HepG2 (cell line): ENCODE results near the gene GCH1. TPM values are rescaled to one million over a fixed set of nuclear protein-coding genes. Genes with fewer than 3 reads are reported as not detected.

Source experiments
- ATAC-seq: fragments of 200-7000 bp; cut with Tn5 transposase; 3 replicates; pipeline ENCODE4 v1.9.1; 2020; ENCODE audit warnings: mild to moderate bottlenecking, moderate library complexity
- BruUV-seq: library from RNA; stranded (reverse); fragments of 400-500 nt; replicated peaks from 2 replicates; lab custom pipeline; 2021; lab: Mats Ljungman, UMichigan
- CTCF ChIA-PET: fragments of 300-600 bp; formaldehyde crosslinking; extraction: SDS; loops from one replicate; lab custom pipeline; 2021; ENCODE audit warnings: low total read pairs, inconsistent platforms, low intra/inter-chr PET ratio; lab: Yijun Ruan, JAX
- POLR2A ChIA-PET: fragments of 350-600 bp; sonication (Branson Sonifier 250); formaldehyde crosslinking; loops from one replicate; lab custom pipeline; 2020; ENCODE audit warnings: antibody characterized with exemption, inconsistent platforms; lab: Yijun Ruan, JAX
- DNase-seq: peaks from one replicate; pipeline ENCODE4 v3.0.0-alpha.2; 2015; ENCODE audit warnings: low spot score
- FAIRE-seq: peaks from 3 replicates; lab custom pipeline; 2011; peaks lifted over from hg19 to GRCh38; lab: Jason Lieb, UNC
- H2AFZ ChIP-seq: one replicate; pipeline ENCODE4 v1.6.1; 2011; ENCODE audit warnings: low read length, inconsistent platforms
- H3K27ac ChIP-seq: fragments of 300-600 bp; 3 replicates; pipeline ENCODE4 v1.8.0; 2011; ENCODE audit warnings: mixed run types, mild to moderate bottlenecking, mixed read lengths, low read length, inconsistent platforms; ENCODE audit not compliant: insufficient read depth; ENCODE audit errors: extremely low read length
- H3K27me3 ChIP-seq, 2 experiments: fragments of 200-600 bp in 1 of 2; 2 replicates in 1 of 2; 3 replicates in 1 of 2; pipeline versions ENCODE4 v1.6.0 to v1.8.0; 2011; ENCODE audit warnings: low read length in 2 of 2, mild to moderate bottlenecking in 2 of 2, moderate library complexity in 2 of 2, inconsistent platforms in 1 of 2; ENCODE audit not compliant: insufficient read depth in 2 of 2, control insufficient read depth in 1 of 2
- H3K36me3 ChIP-seq, 2 experiments: fragments of 200-600 bp in 1 of 2; replicated peaks in 1 of 2; 2 replicates in 1 of 2; 3 replicates in 1 of 2; pipeline versions ENCODE4 v1.5.1 to v1.8.0; 2011; ENCODE audit warnings: low read length in 2 of 2, inconsistent platforms in 1 of 2; ENCODE audit not compliant: insufficient read depth in 2 of 2, control insufficient read depth in 1 of 2
- H3K4me1 ChIP-seq: 2 replicates; pipeline ENCODE4 v1.5.1; 2012; ENCODE audit warnings: low read length, inconsistent platforms; ENCODE audit not compliant: insufficient read depth
- H3K4me2 ChIP-seq: 2 replicates; pipeline ENCODE4 v1.6.0; 2011; ENCODE audit warnings: low read depth, low read length, inconsistent platforms
- H3K4me3 ChIP-seq, 3 experiments: fragments of 200-600 bp in 1 of 3; sonication (generic), shearing (Covaris generic) in 1 of 3; replicated peaks in 1 of 3; 2 replicates each; pipeline ENCODE4 v1.5.1; 2011 to 2016; ENCODE audit warnings: low read length in 3 of 3, inconsistent platforms in 2 of 3, low read depth in 2 of 3, mild to moderate bottlenecking in 2 of 3, control low read depth in 1 of 3, mixed read lengths in 1 of 3; ENCODE audit not compliant: insufficient read depth in 1 of 3
- H3K79me2 ChIP-seq: one replicate; pipeline ENCODE4 v1.6.1; 2011; ENCODE audit warnings: low read length, inconsistent platforms; ENCODE audit not compliant: insufficient read depth
- H3K9ac ChIP-seq: 2 replicates; pipeline ENCODE4 v1.6.0; 2011; ENCODE audit warnings: mild to moderate bottlenecking, low read depth, low read length, inconsistent platforms; ENCODE audit not compliant: insufficient read depth
- H3K9me3 ChIP-seq: 2 replicates; pipeline ENCODE4 v1.5.1; 2012; ENCODE audit warnings: mild to moderate bottlenecking, low read length
- H4K20me1 ChIP-seq: 2 replicates; pipeline ENCODE4 v1.6.0; 2011; ENCODE audit warnings: inconsistent platforms, mild to moderate bottlenecking, low read length, moderate library complexity; ENCODE audit not compliant: insufficient read depth
- BHLHE40 ChIP-seq: IDR thresholded peaks from 2 replicates; pipeline ENCODE4 v1.6.1; 2011; ENCODE audit warnings: low read length, improper control_type of control experiment
- GZF1 ChIP-seq: sonication (generic); formaldehyde crosslinking; IDR thresholded peaks from 2 replicates; pipeline ENCODE4 v1.5.1; 2020; ENCODE audit warnings: mild to moderate bottlenecking, missing genetic modification reagents
- KMT2A ChIP-seq: sonication (generic); formaldehyde crosslinking; IDR thresholded peaks from 2 replicates; pipeline ENCODE4 v1.4.0; 2020; ENCODE audit warnings: missing genetic modification reagents
- MLXIP ChIP-seq: sonication (generic); formaldehyde crosslinking; IDR thresholded peaks from 2 replicates; pipeline ENCODE4 v1.9.0; 2021; ENCODE audit warnings: missing genetic modification reagents, borderline replicate concordance
- TSC22D2 ChIP-seq: sonication (generic); formaldehyde crosslinking; IDR thresholded peaks from 2 replicates; pipeline ENCODE4 v1.5.1; 2020; ENCODE audit warnings: missing genetic modification reagents, mild to moderate bottlenecking, borderline replicate concordance
- ZBTB42 ChIP-seq: sonication (generic); formaldehyde crosslinking; IDR thresholded peaks from 2 replicates; pipeline ENCODE4 v1.5.0; 2020; ENCODE audit warnings: mild to moderate bottlenecking, missing genetic modification reagents
- ZNF143 ChIP-seq: sonication (generic); formaldehyde crosslinking; IDR thresholded peaks from 2 replicates; pipeline ENCODE4 v1.4.0; 2020; ENCODE audit warnings: missing genetic modification reagents
- WGBS: methylation state at CpG from one replicate; pipeline ENCODE4 v1.1.6; 2017; ENCODE audit warnings: low lambda C conversion rate; 5-methylcytosine and 5-hydroxymethylcytosine counted together
- in situ Hi-C: cut with HindIII; loops from 2 replicates; pipeline ENCODE4 v1.10.0; 2017; ENCODE audit warnings: low pct_unique_long_range_greater_than_20kb; ENCODE audit not compliant: extremely low pct_ligation_motif_present
- intact Hi-C: fragments of 100-400 bp; cut with micrococcal nuclease; formaldehyde crosslinking; loops from one replicate; pipeline ENCODE4 v1.10.0; 2022; ENCODE audit not compliant: unreplicated experiment
- polyA plus RNA-seq, 8 experiments: library from polyadenylated mRNA; depleted of rRNA in 3 of 8; stranded (reverse) in 7 of 8; unstranded in 1 of 8; fragments of >200 nt; fragmentation: Illumina TruSeq in 4 of 8; extraction: Trizol in 4 of 8; gene quantifications; 2 replicates each; pipeline versions ENCODE4 v1.2.1 to v1.2.3, GENCODE V29; 2011 to 2016; ENCODE audit warnings: low read depth in 4 of 8, missing spikeins in 1 of 8, mixed read lengths in 1 of 8; ENCODE audit not compliant: insufficient read depth in 1 of 8
- total RNA-seq, 5 experiments: library from RNA; depleted of rRNA; stranded (reverse); fragments of >200 nt; fragmentation: Illumina TruSeq; extraction: Trizol; gene quantifications; 2 replicates each; pipeline ENCODE4 v1.2.3, GENCODE V29; 2016; ENCODE audit warnings: low read depth in 1 of 5
- TF ChIP-seq, protein P1 (sequence below): sonication (generic); formaldehyde crosslinking; IDR thresholded peaks from 2 replicates; pipeline ENCODE4 v1.8.0; 2022; ENCODE audit warnings: mild to moderate bottlenecking, missing genetic modification reagents, borderline replicate concordance

The GCH1 gene
- total and polyA plus RNA-seq, 2 of the 13 experiments (the other 11 are each of a cell fraction or from before 2014, with no cell fraction given) = 15.0 to 25.2 TPM

- WGBS = 95% methylated on average over 1 of the region's 1 CpG
- intact Hi-C loops = no loop called here
- ChIA-PET CTCF (no interaction called here), POLR2A (no interaction called here)
- no peaks in the 10 kb centered on the region for H3K9me3 ChIP-seq
- no peak overlapping the region for H3K9ac ChIP-seq
- DNase-seq (no peak), FAIRE-seq (no peak), ATAC-seq (no peak)
- H3K27me3 ChIP-seq = no peaks in the 10 kb centered on the region
- peak overlapping the region; percentile 75 for H3K27ac ChIP-seq
- no peaks in the 10 kb centered on the region for H3K79me2 ChIP-seq
- TF ChIP-seq ZNF143 (CRISPR knock-in tag) (no peak), BHLHE40 (no peak), ZBTB42 (CRISPR knock-in tag) (no peak), GZF1 (no peak), TSC22D2 (no peak), KMT2A (CRISPR knock-in tag) (no peak), MLXIP (no peak)
- TF ChIP-seq, protein P1, sequence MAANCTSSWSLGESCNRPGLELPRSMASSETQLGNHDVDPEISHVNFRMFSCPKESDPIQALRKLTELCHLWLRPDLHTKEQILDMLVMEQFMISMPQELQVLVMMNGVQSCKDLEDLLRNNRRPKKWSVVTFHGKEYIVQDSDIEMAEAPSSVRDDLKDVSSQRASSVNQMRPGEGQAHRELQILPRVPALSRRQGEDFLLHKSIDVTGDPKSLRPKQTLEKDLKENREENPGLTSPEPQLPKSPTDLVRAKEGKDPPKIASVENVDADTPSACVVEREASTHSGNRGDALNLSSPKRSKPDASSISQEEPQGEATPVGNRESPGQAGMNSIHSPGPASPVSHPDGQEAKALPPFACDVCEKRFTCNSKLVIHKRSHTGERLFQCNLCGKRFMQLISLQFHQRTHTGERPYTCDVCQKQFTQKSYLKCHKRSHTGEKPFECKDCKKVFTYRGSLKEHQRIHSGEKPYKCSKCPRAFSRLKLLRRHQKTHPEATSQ (CRISPR knock-in tag) = no peak
- in situ Hi-C loops = no loop called here
- no peak overlapping the region for H2AFZ ChIP-seq
- H3K4me1 ChIP-seq = peaks cover 71% of the 10 kb centered on the region
- peaks cover 0 to 4% of the 10 kb centered on the region in 2 experiments; a peak in 2 of 5 replicates for H3K36me3 ChIP-seq
- H3K4me2 ChIP-seq = no peak overlapping the region
- H4K20me1 ChIP-seq = no peaks in the 10 kb centered on the region
- no TSS peak for BruUV-seq
- H3K4me3 ChIP-seq = no peak overlapping the region; a peak in 1 of 6 replicates
These were observed 61.8 kb downstream of the GCH1 start for GRCh38 chr14:54840798-54841197.
